SK-N-SH (cell line): ENCODE data around the gene SOX9. TPM values are rescaled to one million over a fixed set of nuclear protein-coding genes. Genes with fewer than 3 reads are reported as not detected.

ENCODE experiments used
- CTCF ChIA-PET: fragments of 300-600, 350-600 bp; formaldehyde crosslinking; extraction: SDS; loops from one replicate; lab custom pipeline; 2021; lab: Yijun Ruan, JAX
- POLR2A ChIA-PET: fragments of 350-600 bp; sonication (Branson Sonifier 250); formaldehyde crosslinking; extraction: SDS; loops from one replicate; lab custom pipeline; 2020; ENCODE audit warnings: antibody characterized with exemption, inconsistent platforms; lab: Yijun Ruan, JAX
- DNase-seq: peaks from one replicate; pipeline ENCODE4 v3.0.0; 2012
- H2AFZ ChIP-seq: fragments of 200-600 bp; sonication (generic); 2 replicates; pipeline ENCODE4 v1.8.1; 2016; ENCODE audit warnings: antibody characterized with exemption, mild to moderate bottlenecking, low read depth
- H3F3A ChIP-seq: fragments of 200-600 bp; sonication (generic); replicated peaks from 2 replicates; pipeline ENCODE3; 2016; ENCODE audit warnings: antibody characterized with exemption, mild to moderate bottlenecking; ENCODE audit not compliant: insufficient read depth
- H3K27ac ChIP-seq, 2 experiments: fragments of 200-500 bp in 1 of 2; fragments of 200-600 bp in 1 of 2; sonication (Bioruptor generic) in 1 of 2; sonication (generic), shearing (Covaris generic) in 1 of 2; 2 replicates each; pipeline versions ENCODE4 v1.5.1 to v1.6.1; 2014 to 2016; ENCODE audit warnings: low read depth in 2 of 2, inconsistent platforms in 1 of 2, low read length in 1 of 2, mild to moderate bottlenecking in 1 of 2, mixed read lengths in 1 of 2
- H3K27me3 ChIP-seq: fragments of 200-600 bp; sonication (generic), shearing (Covaris generic); 2 replicates; pipeline ENCODE4 v1.6.1; 2016; ENCODE audit warnings: mixed run types; ENCODE audit not compliant: insufficient read depth
- H3K36me3 ChIP-seq, 2 experiments: fragments of 200-500 bp in 1 of 2; fragments of 200-600 bp in 1 of 2; sonication (Bioruptor generic) in 1 of 2; sonication (generic) in 1 of 2; replicated peaks in 1 of 2; 2 replicates each; pipeline versions ENCODE3 to v1.5.1; 2014 to 2016; ENCODE audit warnings: low read length in 1 of 2, mild to moderate bottlenecking in 1 of 2; ENCODE audit not compliant: insufficient read depth in 2 of 2, control insufficient read depth in 1 of 2
- H3K4me1 ChIP-seq, 2 experiments: fragments of 200-500 bp in 1 of 2; fragments of 200-600 bp in 1 of 2; sonication (Bioruptor generic) in 1 of 2; sonication (generic), shearing (Covaris generic) in 1 of 2; 2 replicates each; pipeline versions ENCODE4 v1.5.1 to v1.6.1; 2014 to 2016; ENCODE audit warnings: low read depth in 1 of 2, low read length in 1 of 2, mixed run types in 1 of 2; ENCODE audit not compliant: insufficient read depth in 2 of 2, control insufficient read depth in 1 of 2
- H3K4me2 ChIP-seq: fragments of 200-600 bp; sonication (generic), shearing (Covaris generic); 2 replicates; pipeline ENCODE4 v1.6.1; 2017; ENCODE audit warnings: mixed run types
- H3K4me3 ChIP-seq, 2 experiments: fragments of 200-500 bp in 1 of 2; fragments of 200-600 bp in 1 of 2; sonication (Bioruptor generic) in 1 of 2; sonication (generic), shearing (Covaris generic) in 1 of 2; 2 replicates each; pipeline versions ENCODE4 v1.5.1 to v1.8.1; 2014 to 2016; ENCODE audit warnings: low read depth in 2 of 2, inconsistent platforms in 1 of 2, low read length in 1 of 2, mild to moderate bottlenecking in 1 of 2, mixed read lengths in 1 of 2, moderate library complexity in 1 of 2
- H3K79me2 ChIP-seq: fragments of 200-600 bp; sonication (generic); 2 replicates; pipeline ENCODE4 v1.8.1; 2017; ENCODE audit warnings: mild to moderate bottlenecking; ENCODE audit not compliant: insufficient read depth
- H3K9ac ChIP-seq: fragments of 200-600 bp; sonication (generic); 2 replicates; pipeline ENCODE4 v1.6.1; 2017; ENCODE audit warnings: mixed run types
- H3K9me2 ChIP-seq: fragments of 200-600 bp; sonication (generic); 2 replicates; pipeline ENCODE4 v1.6.1; 2017; ENCODE audit warnings: mixed run types
- H3K9me3 ChIP-seq: fragments of 200-600 bp; sonication (generic); 2 replicates; pipeline ENCODE4 v1.6.1; 2017; ENCODE audit warnings: mixed run types, mild to moderate bottlenecking, moderate library complexity
- H4K20me1 ChIP-seq: fragments of 200-600 bp; sonication (generic); 2 replicates; pipeline ENCODE4 v1.6.1; 2017; ENCODE audit warnings: mild to moderate bottlenecking, mixed run types; ENCODE audit not compliant: insufficient read depth
- ELF1 ChIP-seq: IDR thresholded peaks from 2 replicates; pipeline ENCODE4 v1.4.0; 2012
- FOSL2 ChIP-seq: IDR thresholded peaks from 2 replicates; pipeline ENCODE4 v1.4.0; 2012; ENCODE audit warnings: low read depth, mild to moderate bottlenecking, moderate library complexity, borderline replicate concordance
- FOXJ3 ChIP-seq: sonication (generic); formaldehyde crosslinking; IDR thresholded peaks from 2 replicates; pipeline ENCODE4 v1.5.1; 2020; ENCODE audit warnings: mild to moderate bottlenecking, missing genetic modification reagents
- MEF2A ChIP-seq: IDR thresholded peaks from 2 replicates; pipeline ENCODE4 v1.4.0; 2012; ENCODE audit warnings: low read depth, borderline replicate concordance
- NFIC ChIP-seq: IDR thresholded peaks from 2 replicates; pipeline ENCODE4 v1.4.0; 2012; ENCODE audit warnings: borderline replicate concordance
- NRF1 ChIP-seq: IDR thresholded peaks from 2 replicates; pipeline ENCODE4 v1.6.1; 2012; ENCODE audit warnings: low read depth, mild to moderate bottlenecking, low read length
- PBX3 ChIP-seq: IDR thresholded peaks from 2 replicates; pipeline ENCODE4; 2012
- POLR2AphosphoS5 ChIP-seq: IDR thresholded peaks from 2 replicates; pipeline ENCODE4 v1.6.1; 2012; ENCODE audit warnings: low read depth, low read length
- REST ChIP-seq: IDR thresholded peaks from 2 replicates; pipeline ENCODE4 v1.6.1; 2012; ENCODE audit warnings: mild to moderate bottlenecking, low read depth, low read length, moderate library complexity
- RFX5 ChIP-seq: IDR thresholded peaks from 2 replicates; pipeline ENCODE4 v1.6.1; 2012; ENCODE audit warnings: mild to moderate bottlenecking, improper control_type of control experiment, low read length
- TCF12 ChIP-seq: IDR thresholded peaks from 2 replicates; pipeline ENCODE4 v1.4.0; 2012
- TEAD4 ChIP-seq: IDR thresholded peaks from 2 replicates; pipeline ENCODE4 v1.4.0; 2012; ENCODE audit warnings: mild to moderate bottlenecking, borderline replicate concordance; ENCODE audit not compliant: insufficient read depth
- USF2 ChIP-seq: fragments of 150-350 bp; IDR thresholded peaks from 2 replicates; pipeline ENCODE4 v1.6.1; 2017; ENCODE audit warnings: antibody characterized with exemption, low read length, low read depth, borderline replicate concordance
- YY1 ChIP-seq: IDR thresholded peaks from 2 replicates; pipeline ENCODE4 v1.4.0; 2012; ENCODE audit warnings: low read depth, mild to moderate bottlenecking
- WGBS: methylation state at CpG from one replicate; pipeline ENCODE4 v1.1.6; 2017; ENCODE audit warnings: low lambda C conversion rate; 5-methylcytosine and 5-hydroxymethylcytosine counted together
- polyA plus RNA-seq, 3 experiments: library from polyadenylated mRNA; depleted of rRNA; stranded (reverse); fragments of >200 nt; gene quantifications; 2 replicates each; pipeline ENCODE4 v1.2.3, GENCODE V29; 2012

The SOX9 gene
- polyA plus RNA-seq, 1 of the 3 experiments (the other 2 are of a cell fraction) = 35.3 TPM

GRCh38 chr17:72120642-72121163, at the start of gene SOX9 (continued):
- TF ChIP-seq PBX3 = peak; percentile 74
- TF ChIP-seq REST = no peak
- no peak for TF ChIP-seq TEAD4

- Histone ChIP-seq H3K79me2 (no peaks in the 10 kb centered on the region), H3K4me2 (no peak overlapping the region), H2AFZ (no peak overlapping the region), H3K27ac (no peak overlapping the region), H3K9me3 (no peaks in the 10 kb centered on the region), H3F3A (no peaks in the 10 kb centered on the region), H3K36me3 (no peaks in the 10 kb centered on the region), H3K4me1 (peaks cover 0 to 5% of the 10 kb centered on the region in 2 experiments; a peak in 1 of 4 replicates), H4K20me1 (no peaks in the 10 kb centered on the region), H3K9me2 (no peaks in the 10 kb centered on the region), H3K9ac (no peak overlapping the region), H3K27me3 (no peaks in the 10 kb centered on the region; the same call in 1 of the 2 replicates), H3K4me3 (no peak overlapping the region)
- no peak for DNase-seq
- POLR2A ChIA-PET = no interaction called here
- WGBS = 38% methylated on average over 4 of the region's 4 CpGs
- CTCF ChIA-PET = no interaction called here
- TF ChIP-seq POLR2AphosphoS5 (no peak), USF2 (no peak), MEF2A (no peak), YY1 (no peak), TCF12 (no peak), FOSL2 (no peak), TEAD4 (no peak), NRF1 (no peak), NFIC (no peak), ELF1 (no peak), RFX5 (no peak), FOXJ3 (CRISPR knock-in tag) (no peak)
These were observed 49.5 kb upstream of the SOX9 start for GRCh38 chr17:72071330-72071729.
